K562 (cell line): Measurements from ENCODE around the gene CEP89. TPM values are rescaled to one million over a fixed set of nuclear protein-coding genes. Genes with fewer than 3 reads are reported as not detected.

Source experiments
- ATAC-seq: fragments of 200-7000 bp; cut with Tn5 transposase; 3 replicates; pipeline ENCODE4 v1.9.1; 2020; ENCODE audit warnings: moderate library complexity
- BruUV-seq: library from RNA; stranded (reverse); fragments of 400-500 nt; replicated peaks from 2 replicates; lab custom pipeline; 2021; lab: Mats Ljungman, UMichigan
- CTCF ChIA-PET: fragments of 300-600 bp; formaldehyde crosslinking; extraction: SDS; loops from one replicate; lab custom pipeline; 2021; ENCODE audit warnings: low intra/inter-chr PET ratio; lab: Yijun Ruan, JAX
- POLR2A ChIA-PET: fragments of 300-600, 350-650 bp; sonication (Branson Sonifier 250); formaldehyde crosslinking; extraction: SDS; loops from one replicate; lab custom pipeline; 2021; ENCODE audit warnings: antibody characterized with exemption, inconsistent platforms; lab: Yijun Ruan, JAX
- DNase-seq, 4 experiments: peaks; one replicate each; pipeline versions ENCODE4 v3.0.0 to v3.0.0-alpha.2; 2011 to 2018; ENCODE audit warnings: low spot score in 3 of 4, mixed read lengths in 3 of 4; ENCODE audit errors: extremely low read depth in 1 of 4
- FAIRE-seq: peaks from 2 replicates; lab custom pipeline; 2011; peaks lifted over from hg19 to GRCh38; lab: Jason Lieb, UNC
- H2AFZ ChIP-seq: 2 replicates; pipeline ENCODE4 v1.6.0; 2011; ENCODE audit warnings: low read depth, low read length, control low read depth, inconsistent platforms
- H3K27ac ChIP-seq: fragments of 200-600 bp; 3 replicates; pipeline ENCODE4 v1.8.0; 2011; ENCODE audit warnings: low read depth, mild to moderate bottlenecking, control low read depth, inconsistent platforms, low read length, moderate library complexity, mixed read lengths; ENCODE audit errors: extremely low read depth
- H3K27me3 ChIP-seq, 2 experiments: fragments of 300-600 bp in 1 of 2; 2 replicates in 1 of 2; 3 replicates in 1 of 2; pipeline versions ENCODE4 v1.6.0 to v1.8.0; 2011; ENCODE audit warnings: inconsistent platforms in 2 of 2, low read length in 2 of 2, mild to moderate bottlenecking in 1 of 2, mixed read lengths in 1 of 2, moderate library complexity in 1 of 2; ENCODE audit not compliant: control insufficient read depth in 2 of 2, insufficient read depth in 2 of 2
- H3K36me3 ChIP-seq: fragments of 300-600 bp; 3 replicates; pipeline ENCODE4 v1.8.0; 2011; ENCODE audit warnings: mild to moderate bottlenecking, low read length, inconsistent platforms; ENCODE audit not compliant: control insufficient read depth, insufficient read depth
- H3K4me1 ChIP-seq, 2 experiments: fragments of 200-600 bp in 1 of 2; replicated peaks in 1 of 2; 2 replicates in 1 of 2; 3 replicates in 1 of 2; pipeline versions ENCODE4 v1.5.1 to v1.8.0; 2011; ENCODE audit warnings: inconsistent platforms in 2 of 2, low read length in 2 of 2, mild to moderate bottlenecking in 1 of 2, mixed read lengths in 1 of 2, moderate library complexity in 1 of 2; ENCODE audit not compliant: control insufficient read depth in 2 of 2, insufficient read depth in 2 of 2
- H3K4me2 ChIP-seq: 2 replicates; pipeline ENCODE4 v1.6.1; 2011; ENCODE audit warnings: low read length, control low read depth, inconsistent platforms, mixed read lengths; ENCODE audit not compliant: insufficient read depth
- H3K4me3 ChIP-seq: fragments of 200-600 bp; sonication (generic), shearing (Covaris generic); 2 replicates; pipeline ENCODE4 v1.5.1; 2016; ENCODE audit warnings: control low read depth, inconsistent platforms
- H3K79me2 ChIP-seq: fragments of 200-600 bp; 3 replicates; pipeline ENCODE4 v1.8.0; 2011; ENCODE audit warnings: low read length, inconsistent platforms; ENCODE audit not compliant: control insufficient read depth, insufficient read depth
- H3K9ac ChIP-seq, 2 experiments: 2 replicates each; pipeline versions ENCODE4 v1.6.0 to v1.6.1; 2011; ENCODE audit warnings: low read depth in 2 of 2, low read length in 2 of 2, control low read depth in 1 of 2, inconsistent platforms in 1 of 2, mild to moderate bottlenecking in 1 of 2, mixed read lengths in 1 of 2; ENCODE audit not compliant: insufficient read depth in 1 of 2
- H3K9me1 ChIP-seq: one replicate; pipeline ENCODE4 v1.6.0; 2011; ENCODE audit warnings: inconsistent platforms, mild to moderate bottlenecking, low read length, moderate library complexity; ENCODE audit not compliant: control insufficient read depth, insufficient read depth
- H3K9me3 ChIP-seq: replicated peaks from 2 replicates; pipeline ENCODE4 v1.5.1; 2011; ENCODE audit warnings: low read depth, low read length, inconsistent platforms; ENCODE audit not compliant: control insufficient read depth, insufficient read depth
- H4K20me1 ChIP-seq: replicated peaks from 2 replicates; pipeline ENCODE4 v1.6.1; 2011; ENCODE audit warnings: low read length, inconsistent platforms, mixed read lengths; ENCODE audit not compliant: control insufficient read depth, insufficient read depth
- ETS2 ChIP-seq: IDR thresholded peaks from 2 replicates; pipeline ENCODE4 v1.6.1; 2016; ENCODE audit warnings: borderline replicate concordance, missing genetic modification characterization, mild to moderate bottlenecking, moderate library complexity, missing compliant biosample characterization; ENCODE audit not compliant: poor library complexity, severe bottlenecking
- HNRNPL ChIP-seq: fragments of 200-400 bp; formaldehyde crosslinking; IDR thresholded peaks from 2 replicates; pipeline ENCODE4 v1.6.1; 2017; ENCODE audit warnings: low read depth, mild to moderate bottlenecking, low read length
- LARP7 ChIP-seq: fragments of 450-650 bp; IDR thresholded peaks from 2 replicates; pipeline ENCODE4 v1.6.1; 2016
- NFATC3 ChIP-seq: fragments of 450-650 bp; IDR thresholded peaks from 2 replicates; pipeline ENCODE4 v1.6.1; 2017; ENCODE audit warnings: mild to moderate bottlenecking
- POLR2AphosphoS5 ChIP-seq: IDR thresholded peaks from 2 replicates; pipeline ENCODE4 v1.6.1; 2011; ENCODE audit warnings: mild to moderate bottlenecking, low read depth, low read length, moderate library complexity; ENCODE audit not compliant: control insufficient read depth, insufficient read depth
- POLR3G ChIP-seq: IDR thresholded peaks from 2 replicates; pipeline ENCODE4 v1.6.1; 2011; ENCODE audit not compliant: insufficient read length, insufficient replicate concordance; ENCODE audit errors: extremely low read depth
- SAP30 ChIP-seq: fragments of 200-600 bp; sonication (generic); IDR thresholded peaks from 2 replicates; pipeline ENCODE4 v1.6.1; 2012; ENCODE audit warnings: borderline replicate concordance, low read depth, mild to moderate bottlenecking, moderate library complexity, low read length, control low read depth, inconsistent platforms; ENCODE audit not compliant: insufficient read depth, poor library complexity, severe bottlenecking
- SIX5 ChIP-seq, 2 experiments: IDR thresholded peaks; 2 replicates each; pipeline ENCODE4 v1.6.1; 2011; ENCODE audit warnings: low read length in 2 of 2, borderline replicate concordance in 1 of 2, low read depth in 1 of 2, mild to moderate bottlenecking in 1 of 2, moderate library complexity in 1 of 2; ENCODE audit not compliant: insufficient read depth in 1 of 2
- SRSF1 ChIP-seq: fragments of 200-400 bp; formaldehyde crosslinking; IDR thresholded peaks from 2 replicates; pipeline ENCODE4 v1.6.1; 2017; ENCODE audit warnings: mild to moderate bottlenecking, low read depth, low read length, moderate library complexity
- ZFP91 ChIP-seq: sonication (generic); formaldehyde crosslinking; IDR thresholded peaks from 2 replicates; pipeline ENCODE4 v1.8.0; 2022; ENCODE audit warnings: mild to moderate bottlenecking, missing genetic modification reagents
- WGBS: fragments of 100-300 bp; shearing (Covaris generic); methylation state at CpG from one replicate; pipeline ENCODE4 v1.1.6; 2016; ENCODE audit warnings: low coverage, mixed read lengths; ENCODE audit not compliant: insufficient coverage; ENCODE audit errors: missing lambda C conversion rate; 5-methylcytosine and 5-hydroxymethylcytosine counted together
- in situ Hi-C: fragments of 300-500 bp; cut with MboI; formaldehyde crosslinking; loops from 4 replicates; pipeline ENCODE4 v1.15.0; 2018; ENCODE audit warnings: inconsistent platforms, mixed read lengths
- intact Hi-C: fragments of 100-400 bp; cut with micrococcal nuclease; formaldehyde crosslinking; loops from 2 replicates; pipeline ENCODE4 v1.14.2; 2022
- polyA plus RNA-seq, 8 experiments: library from polyadenylated mRNA; depleted of rRNA in 4 of 8; stranded (reverse) in 5 of 8; unstranded in 3 of 8; fragments of >200 nt; fragmentation: Nextera tagmentation in 2 of 8; fragmentation: Illumina TruSeq in 1 of 8; extraction: Ambion mirVana in 2 of 8; extraction: Trizol in 1 of 8; gene quantifications; 2 replicates each; pipeline versions ENCODE4 v1.2.1 to v1.2.3, GENCODE V29; 2011 to 2014; ENCODE audit warnings: inconsistent platforms in 1 of 8, missing spikeins in 1 of 8
- total RNA-seq, 7 experiments: library from RNA; depleted of rRNA in 6 of 7; stranded (reverse); fragments of >200 nt in 6 of 7; fragmentation: Illumina TruSeq in 2 of 7; extraction: Trizol in 2 of 7; gene quantifications; 2 replicates each; pipeline versions ENCODE4 v1.2.1 to v1.2.3, GENCODE V29; 2011 to 2021; ENCODE audit warnings: low replicate concordance in 1 of 7

The CEP89 gene
- total and polyA plus RNA-seq, 9 of the 15 experiments (the other 6 are each of a cell fraction or from before 2014, with no cell fraction given) = 5.5 to 15.0 (median 7.2) TPM

GRCh38 chr19:32862173-32862572 is 109.6 kb downstream of the CEP89 start:
- H3K36me3 ChIP-seq = no peaks in the 10 kb centered on the region
- BruUV-seq = no TSS peak
- H3K4me2 ChIP-seq = no peak overlapping the region
- no peak overlapping the region; a peak in 1 of 4 replicates for H3K9ac ChIP-seq
- in situ Hi-C loops = no loop called here
- FAIRE-seq (no peak), ATAC-seq (no peak), DNase-seq (no peak)
- H3K27ac ChIP-seq = no peak overlapping the region
- H3K9me3 ChIP-seq = no peaks in the 10 kb centered on the region
- ChIA-PET CTCF (no interaction called here), POLR2A (no interaction called here)
- H3K4me3 ChIP-seq = no peak overlapping the region
- no peaks in the 10 kb centered on the region for H3K9me1 ChIP-seq
- H4K20me1 ChIP-seq = no peaks in the 10 kb centered on the region
- H3K79me2 ChIP-seq = no peaks in the 10 kb centered on the region
- peak; percentile 24 for TF ChIP-seq SAP30
- TF ChIP-seq NFATC3 = no peak
- no peak for TF ChIP-seq SIX5 (IDR thresholded peaks at IDR 0.05; ENCODE audit: borderline replicate concordance in 1 of 2, insufficient read depth in 1 of 2, low read depth in 1 of 2, low read length in 2 of 2)
- TF ChIP-seq, all 486 proteins: peak for 1
- 13% methylated on average over 19 of the region's 19 CpGs for WGBS
- Histone ChIP-seq H3K27me3 (peaks cover 28 to 64% of the 10 kb centered on the region in 2 experiments; a peak in 4 of 5 replicates), H3K4me1 (peaks cover 0 to 16% of the 10 kb centered on the region in 2 experiments; a peak in 1 of 5 replicates), H2AFZ (no peak overlapping the region)
- intact Hi-C loops = no loop called here

DNA sequence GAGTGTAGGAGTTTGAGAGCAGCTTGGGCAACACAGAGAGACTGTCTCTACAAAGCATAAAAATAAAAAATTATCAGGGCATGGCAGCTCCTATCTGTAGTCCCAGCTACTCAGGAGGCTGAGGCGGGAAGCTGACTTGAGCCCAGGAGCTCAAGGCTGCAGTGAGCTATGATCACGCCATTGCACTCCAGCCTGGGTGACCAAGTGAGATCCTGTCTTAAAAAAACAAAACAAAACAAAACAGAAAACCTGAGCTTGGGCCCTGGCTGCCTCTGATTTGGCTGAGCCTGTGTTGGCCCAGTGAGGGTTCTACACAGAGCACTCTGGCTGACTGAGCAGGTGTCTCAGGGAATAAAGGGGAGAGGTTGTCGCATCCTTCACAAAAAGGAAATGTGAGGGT is 110.2 kb downstream of the CEP89 start:
- intact Hi-C loops = no loop called here
- FAIRE-seq (no peak), ATAC-seq (peak; percentile 25; the same call in 1 of the 3 replicates), DNase-seq (no peak)
- Histone ChIP-seq H4K20me1 (no peaks in the 10 kb centered on the region), H3K9me3 (no peaks in the 10 kb centered on the region), H3K4me2 (no peak overlapping the region), H3K27me3 (peaks cover 26 to 61% of the 10 kb centered on the region in 2 experiments; a peak in 4 of 5 replicates), H3K79me2 (no peaks in the 10 kb centered on the region), H3K4me1 (peaks cover 0 to 16% of the 10 kb centered on the region in 2 experiments; a peak in 1 of 5 replicates), H3K36me3 (no peaks in the 10 kb centered on the region), H3K27ac (no peak overlapping the region), H3K9ac (no peak overlapping the region), H3K4me3 (no peak overlapping the region), H3K9me1 (no peaks in the 10 kb centered on the region), H2AFZ (no peak overlapping the region)
- in situ Hi-C loops = no loop called here
- POLR2A ChIA-PET = no interaction called here
- no TSS peak for BruUV-seq
- 0% methylated on average over 3 of the region's 3 CpGs for WGBS
- CTCF ChIA-PET = no interaction called here
- TF ChIP-seq ZFP91 (CRISPR knock-in tag) (no peak), HNRNPL (no peak), ETS2 (tag) (no peak), POLR2AphosphoS5 (no peak), SRSF1 (no peak), POLR3G (no peak), LARP7 (no peak)
